Measurements from ENCODE around the gene DMC1. TPM values are rescaled to one million over a fixed set of nuclear protein-coding genes. Genes with fewer than 3 reads are reported as not detected.
A peak's percentile ranks its signal among the peaks of the same experiment; 100 is the strongest.

DMC1 gene
- total and polyA plus RNA-seq, 2 experiments from 2014 or later: 3.0 TPM; not detected in 1

- H3K9me3 ChIP-seq (ENCODE audit: low read depth): no peaks in the 10 kb centered on the region
- no peak for DNase-seq (ENCODE audit: low read depth in 1 of 2, low spot score in 1 of 2)
- no peaks in the 10 kb centered on the region for H3K27me3 ChIP-seq
- H3K36me3 ChIP-seq: peaks cover 94% of the 10 kb centered on the region
- no peaks in the 10 kb centered on the region for H3K4me1 ChIP-seq (ENCODE audit: low read depth)
- H3K4me3 ChIP-seq: no peak overlapping the region
- peak overlapping the region; percentile 59 for H3K27ac ChIP-seq
- no peak for TF ChIP-seq CTCF (IDR thresholded peaks at IDR 0.05; ENCODE audit: low read depth, low read length)
These were observed 78.2 kb downstream of the DMC1 start for GRCh38 chr22:38491707-38492348.

- H3K9me3 ChIP-seq (ENCODE audit: low read depth): no peaks in the 10 kb centered on the region
- H3K27ac ChIP-seq: peak overlapping the region; percentile 59
- no peak for TF ChIP-seq CTCF (IDR thresholded peaks at IDR 0.05; ENCODE audit: low read depth, low read length)
- H3K27me3 ChIP-seq: no peaks in the 10 kb centered on the region
- H3K4me3 ChIP-seq: no peak overlapping the region
- peaks cover 94% of the 10 kb centered on the region for H3K36me3 ChIP-seq
- no peaks in the 10 kb centered on the region for H3K4me1 ChIP-seq (ENCODE audit: low read depth)
- DNase-seq (ENCODE audit: low read depth in 1 of 2, low spot score in 1 of 2): peak in 1 of 2 donors; percentile 70
These were observed 79.1 kb downstream of the DMC1 start for GRCh38 chr22:38490915-38491314.

GRCh38 chr22:38490475-38490874 is 79.5 kb downstream of the DMC1 start:
- Histone ChIP-seq H3K36me3 (peaks cover 92% of the 10 kb centered on the region), H3K9me3 (ENCODE audit: low read depth) (no peaks in the 10 kb centered on the region), H3K27ac (peak overlapping the region; percentile 59), H3K4me1 (ENCODE audit: low read depth) (no peaks in the 10 kb centered on the region), H3K27me3 (no peaks in the 10 kb centered on the region), H3K4me3 (no peak overlapping the region)
- TF ChIP-seq CTCF (IDR thresholded peaks at IDR 0.05; ENCODE audit: low read depth, low read length): no peak
- no peak for DNase-seq (ENCODE audit: low read depth in 1 of 2, low spot score in 1 of 2)

- Histone ChIP-seq H3K9me3 (ENCODE audit: low read depth) (no peaks in the 10 kb centered on the region), H3K27ac (peak overlapping the region; percentile 59)
These were observed 80.3 kb downstream of the DMC1 start for GRCh38 chr22:38489561-38490145.

GRCh38 chr22:38489142-38489541 is 80.8 kb downstream of the DMC1 start:
- Histone ChIP-seq H3K36me3 (peaks cover 94% of the 10 kb centered on the region), H3K27me3 (no peaks in the 10 kb centered on the region), H3K27ac (peak overlapping the region; percentile 49), H3K9me3 (ENCODE audit: low read depth) (no peaks in the 10 kb centered on the region), H3K4me1 (ENCODE audit: low read depth) (no peaks in the 10 kb centered on the region), H3K4me3 (no peak overlapping the region)
- TF ChIP-seq CTCF (IDR thresholded peaks at IDR 0.05; ENCODE audit: low read depth, low read length): no peak
- no peak for DNase-seq (ENCODE audit: low read depth in 1 of 2, low spot score in 1 of 2)

More at GRCh38 chr22:38489561-38490145, 80.3 kb downstream of the DMC1 start:
- H3K4me1 ChIP-seq (ENCODE audit: low read depth): no peaks in the 10 kb centered on the region
- DNase-seq (ENCODE audit: low read depth in 1 of 2, low spot score in 1 of 2): no peak
- TF ChIP-seq CTCF (IDR thresholded peaks at IDR 0.05; ENCODE audit: low read depth, low read length): no peak
- no peaks in the 10 kb centered on the region for H3K27me3 ChIP-seq
- H3K36me3 ChIP-seq: peaks cover 94% of the 10 kb centered on the region
- no peak overlapping the region for H3K4me3 ChIP-seq
